ENCODE results near the gene CDKN2C.

Gene CDKN2C

GRCh38 chr1:50959913-50960844 lies 9.9 kb upstream of the CDKN2C start, which contains the start of gene FAF1 (continued):
- TF ChIP-seq, protein P1, sequence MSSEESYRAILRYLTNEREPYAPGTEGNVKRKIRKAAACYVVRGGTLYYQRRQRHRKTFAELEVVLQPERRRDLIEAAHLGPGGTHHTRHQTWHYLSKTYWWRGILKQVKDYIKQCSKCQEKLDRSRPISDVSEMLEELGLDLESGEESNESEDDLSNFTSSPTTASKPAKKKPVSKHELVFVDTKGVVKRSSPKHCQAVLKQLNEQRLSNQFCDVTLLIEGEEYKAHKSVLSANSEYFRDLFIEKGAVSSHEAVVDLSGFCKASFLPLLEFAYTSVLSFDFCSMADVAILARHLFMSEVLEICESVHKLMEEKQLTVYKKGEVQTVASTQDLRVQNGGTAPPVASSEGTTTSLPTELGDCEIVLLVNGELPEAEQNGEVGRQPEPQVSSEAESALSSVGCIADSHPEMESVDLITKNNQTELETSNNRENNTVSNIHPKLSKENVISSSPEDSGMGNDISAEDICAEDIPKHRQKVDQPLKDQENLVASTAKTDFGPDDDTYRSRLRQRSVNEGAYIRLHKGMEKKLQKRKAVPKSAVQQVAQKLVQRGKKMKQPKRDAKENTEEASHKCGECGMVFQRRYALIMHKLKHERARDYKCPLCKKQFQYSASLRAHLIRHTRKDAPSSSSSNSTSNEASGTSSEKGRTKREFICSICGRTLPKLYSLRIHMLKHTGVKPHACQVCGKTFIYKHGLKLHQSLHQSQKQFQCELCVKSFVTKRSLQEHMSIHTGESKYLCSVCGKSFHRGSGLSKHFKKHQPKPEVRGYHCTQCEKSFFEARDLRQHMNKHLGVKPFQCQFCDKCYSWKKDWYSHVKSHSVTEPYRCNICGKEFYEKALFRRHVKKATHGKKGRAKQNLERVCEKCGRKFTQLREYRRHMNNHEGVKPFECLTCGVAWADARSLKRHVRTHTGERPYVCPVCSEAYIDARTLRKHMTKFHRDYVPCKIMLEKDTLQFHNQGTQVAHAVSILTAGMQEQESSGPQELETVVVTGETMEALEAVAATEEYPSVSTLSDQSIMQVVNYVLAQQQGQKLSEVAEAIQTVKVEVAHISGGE (tag by site-specific recombination; conservative IDR thresholded peaks at IDR 0.05; ENCODE audit: low read depth) = peak; percentile 83
- TF ChIP-seq ZSCAN30 (tag by site-specific recombination; IDR thresholded peaks at IDR 0.05) (peak; percentile 72), ZNF513 (tag by site-specific recombination; IDR thresholded peaks at IDR 0.05) (peak; percentile 44; the same call in 1 of the 2 replicates), ZNF610 (tag by site-specific recombination; IDR thresholded peaks at IDR 0.05; ENCODE audit: borderline replicate concordance) (no peak; the same call in 1 of the 2 replicates), ZXDB (tag by site-specific recombination; IDR thresholded peaks at IDR 0.05) (peak; percentile 90), ZBTB10 (tag by site-specific recombination; IDR thresholded peaks at IDR 0.05) (no peak), TCF7L2 (IDR thresholded peaks at IDR 0.05; ENCODE audit: borderline replicate concordance, low read depth, low read length) (no peak), ZNF175 (tag by site-specific recombination; IDR thresholded peaks at IDR 0.05) (no peak), KLF1 (tag by site-specific recombination; IDR thresholded peaks at IDR 0.05) (peak; percentile 57), ZFP69B (tag by site-specific recombination; IDR thresholded peaks at IDR 0.05) (no peak), ZNF830 (tag by site-specific recombination; IDR thresholded peaks at IDR 0.05; ENCODE audit: low read depth) (no peak), ZNF621 (tag by site-specific recombination; IDR thresholded peaks at IDR 0.05) (no peak), GLIS1 (tag by site-specific recombination; IDR thresholded peaks at IDR 0.05) (peak; percentile 59), ZNF501 (tag by site-specific recombination; IDR thresholded peaks at IDR 0.05) (peak; percentile 94), ZNF555 (tag by site-specific recombination; conservative IDR thresholded peaks at IDR 0.05) (no peak), ZNF488 (tag by site-specific recombination; IDR thresholded peaks at IDR 0.05) (no peak), ZNF274 (IDR thresholded peaks at IDR 0.05; ENCODE audit: low read length) (no peak), ZNF274 (tag by site-specific recombination; IDR thresholded peaks at IDR 0.05; ENCODE audit: borderline replicate concordance) (no peak), ZNF654 (tag by site-specific recombination; IDR thresholded peaks at IDR 0.05; ENCODE audit: low read depth) (no peak), ZNF561 (tag by site-specific recombination; IDR thresholded peaks at IDR 0.05; ENCODE audit: borderline replicate concordance) (peak; percentile 93), ZNF19 (tag by site-specific recombination; IDR thresholded peaks at IDR 0.05; ENCODE audit: low read depth) (no peak), ZNF776 (tag by site-specific recombination; IDR thresholded peaks at IDR 0.05; ENCODE audit: borderline replicate concordance) (no peak), ZNF558 (tag by site-specific recombination; IDR thresholded peaks at IDR 0.05) (0 out of 2 replicates have a peak, but pooled peaks have one; percentile 26), SCRT2 (tag by site-specific recombination; IDR thresholded peaks at IDR 0.05) (peak; percentile 100), ZSCAN23 (tag by site-specific recombination; IDR thresholded peaks at IDR 0.05) (no peak), ZNF473 (tag by site-specific recombination; IDR thresholded peaks at IDR 0.05) (no peak), ZNF704 (tag by site-specific recombination; IDR thresholded peaks at IDR 0.05) (no peak)
- TF ChIP-seq, protein P2, sequence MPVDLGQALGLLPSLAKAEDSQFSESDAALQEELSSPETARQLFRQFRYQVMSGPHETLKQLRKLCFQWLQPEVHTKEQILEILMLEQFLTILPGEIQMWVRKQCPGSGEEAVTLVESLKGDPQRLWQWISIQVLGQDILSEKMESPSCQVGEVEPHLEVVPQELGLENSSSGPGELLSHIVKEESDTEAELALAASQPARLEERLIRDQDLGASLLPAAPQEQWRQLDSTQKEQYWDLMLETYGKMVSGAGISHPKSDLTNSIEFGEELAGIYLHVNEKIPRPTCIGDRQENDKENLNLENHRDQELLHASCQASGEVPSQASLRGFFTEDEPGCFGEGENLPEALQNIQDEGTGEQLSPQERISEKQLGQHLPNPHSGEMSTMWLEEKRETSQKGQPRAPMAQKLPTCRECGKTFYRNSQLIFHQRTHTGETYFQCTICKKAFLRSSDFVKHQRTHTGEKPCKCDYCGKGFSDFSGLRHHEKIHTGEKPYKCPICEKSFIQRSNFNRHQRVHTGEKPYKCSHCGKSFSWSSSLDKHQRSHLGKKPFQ (tag by site-specific recombination; IDR thresholded peaks at IDR 0.05) = peak; percentile 90

All from HEK293 (cell line).